CD14-positive monocyte (primary cell): ENCODE measurements around the gene SIRPA. TPM values are rescaled to one million over a fixed set of nuclear protein-coding genes. Genes with fewer than 3 reads are reported as not detected.
A peak's percentile ranks its signal among the peaks of the same experiment; 100 is the strongest.

Experiments used
- DNase-seq, 3 donors: peaks; one replicate each; pipeline ENCODE4 v3.0.0-alpha.2; 2011 to 2022
- H2AFZ ChIP-seq: 2 replicates; pipeline ENCODE4 v1.6.0; 2012; ENCODE audit warnings: mild to moderate bottlenecking, low read depth, low read length, inconsistent platforms; ENCODE audit not compliant: insufficient read depth, poor library complexity, severe bottlenecking
- H3K27ac ChIP-seq, 2 donors: 1 replicate in 1 of 2; 2 replicates in 1 of 2; pipeline ENCODE4 v1.5.1; 2012 to 2013; ENCODE audit warnings: low read length in 2 of 2, control low read depth in 1 of 2, inconsistent platforms in 1 of 2, low read depth in 1 of 2, mild to moderate bottlenecking in 1 of 2
- H3K27me3 ChIP-seq, 2 donors: one replicate each; pipeline versions ENCODE4 v1.6.0 to v1.6.1; 2011 to 2013; ENCODE audit warnings: low read length in 2 of 2; ENCODE audit not compliant: control insufficient read depth in 2 of 2, insufficient read depth in 2 of 2
- H3K36me3 ChIP-seq, 2 donors: replicated peaks in 1 of 2; 1 replicate in 1 of 2; 2 replicates in 1 of 2; pipeline versions ENCODE4 v1.5.1 to v1.6.1; 2012 to 2013; ENCODE audit warnings: low read length in 2 of 2, control low read depth in 1 of 2, inconsistent platforms in 1 of 2, mild to moderate bottlenecking in 1 of 2; ENCODE audit not compliant: insufficient read depth in 2 of 2, control insufficient read depth in 1 of 2
- H3K4me1 ChIP-seq, 2 donors: 1 replicate in 1 of 2; 2 replicates in 1 of 2; pipeline versions ENCODE4 v1.5.1 to v1.6.1; 2012 to 2013; ENCODE audit warnings: low read length in 2 of 2, control low read depth in 1 of 2, inconsistent platforms in 1 of 2, mild to moderate bottlenecking in 1 of 2, moderate library complexity in 1 of 2; ENCODE audit not compliant: insufficient read depth in 2 of 2, control insufficient read depth in 1 of 2
- H3K4me2 ChIP-seq: replicated peaks from 2 replicates; pipeline ENCODE3; 2012; ENCODE audit warnings: low read length, moderate library complexity, mild to moderate bottlenecking; ENCODE audit not compliant: poor library complexity, severe bottlenecking; ENCODE audit errors: extremely low read depth
- H3K4me3 ChIP-seq, 3 experiments: fragments of 200-600 bp in 1 of 3; sonication (generic) in 1 of 3; replicated peaks in 1 of 3; 1 replicate in 2 of 3; 2 replicates in 1 of 3; pipeline ENCODE4 v1.5.1; 2011 to 2013; ENCODE audit warnings: low read length in 3 of 3, mild to moderate bottlenecking in 3 of 3, control low read depth in 2 of 3, low read depth in 2 of 3, inconsistent platforms in 1 of 3, moderate library complexity in 1 of 3
- H3K79me2 ChIP-seq: 2 replicates; pipeline ENCODE4 v1.6.0; 2012; ENCODE audit warnings: mild to moderate bottlenecking, control low read depth, inconsistent platforms, low read length, moderate library complexity; ENCODE audit not compliant: insufficient read depth
- H3K9ac ChIP-seq: 2 replicates; pipeline ENCODE4 v1.6.0; 2017; ENCODE audit warnings: low read length, mild to moderate bottlenecking; ENCODE audit not compliant: insufficient read depth, poor library complexity, severe bottlenecking
- H3K9me3 ChIP-seq, 2 donors: replicated peaks in 1 of 2; 1 replicate in 1 of 2; 2 replicates in 1 of 2; pipeline versions ENCODE4 v1.5.1 to v1.6.1; 2012 to 2013; ENCODE audit warnings: low read length in 2 of 2, control low read depth in 1 of 2; ENCODE audit not compliant: control insufficient read depth in 1 of 2, insufficient read depth in 1 of 2
- H4K20me1 ChIP-seq: 2 replicates; pipeline ENCODE4 v1.6.0; 2012; ENCODE audit warnings: mild to moderate bottlenecking, low read length, control low read depth, moderate library complexity; ENCODE audit not compliant: insufficient read depth
- H3K27ac Mint-ChIP-seq, 7 donors: one replicate each; pipeline ENCODE4 v1.8.0; 2020; ENCODE audit warnings: mild to moderate bottlenecking in 7 of 7, mixed read lengths in 7 of 7, moderate library complexity in 6 of 7, inconsistent platforms in 2 of 7
- H3K27me3 Mint-ChIP-seq, 3 donors: one replicate each; pipeline ENCODE4 v1.8.0; 2021 to 2022; ENCODE audit warnings: low read depth in 3 of 3, mild to moderate bottlenecking in 3 of 3, mixed read lengths in 3 of 3, moderate library complexity in 3 of 3, inconsistent platforms in 1 of 3
- H3K36me3 Mint-ChIP-seq, 2 donors: one replicate each; pipeline ENCODE4 v1.8.0; 2020; ENCODE audit warnings: mixed read lengths in 2 of 2, inconsistent platforms in 1 of 2, mild to moderate bottlenecking in 1 of 2
- H3K4me1 Mint-ChIP-seq: one replicate; pipeline ENCODE4 v1.8.0; 2020; ENCODE audit warnings: mild to moderate bottlenecking, mixed read lengths
- H3K4me3 Mint-ChIP-seq, 2 donors: one replicate each; pipeline ENCODE4 v1.8.0; 2020; ENCODE audit warnings: mild to moderate bottlenecking in 2 of 2, mixed read lengths in 2 of 2, moderate library complexity in 1 of 2
- H3K9me3 Mint-ChIP-seq, 7 donors: one replicate each; pipeline ENCODE4 v1.8.0; 2020 to 2022; ENCODE audit warnings: mixed read lengths in 7 of 7, mild to moderate bottlenecking in 6 of 7, moderate library complexity in 6 of 7, inconsistent platforms in 2 of 7
- WGBS: methylation state at CpG from one replicate; pipeline ENCODE4 v1.1.5; 2013; ENCODE audit warnings: missing lambda C conversion rate; ENCODE audit not compliant: insufficient coverage; 5-methylcytosine and 5-hydroxymethylcytosine counted together
- intact Hi-C, 2 donors: fragments of 100-400 bp; cut with micrococcal nuclease; formaldehyde crosslinking; loops; one replicate each; pipeline versions ENCODE4 v1.15.0 to v1.15.1; 2023
- polyA plus RNA-seq, 3 donors: library from polyadenylated mRNA; depleted of rRNA in 1 of 3; unstranded in 2 of 3; stranded (reverse) in 1 of 3; fragments of 300-500 nt in 2 of 3; fragments of >200 nt in 1 of 3; fragmentation: Illumina TruSeq in 2 of 3; gene quantifications; 1 replicate in 2 of 3; 2 replicates in 1 of 3; pipeline ENCODE4 v1.2.3, GENCODE V29; 2012 to 2021
- TF ChIP-seq, protein P1 (sequence below): fragments of 200-600 bp; IDR thresholded peaks from one replicate; pipeline ENCODE4 v1.8.0; 2022; ENCODE audit warnings: antibody characterized with exemption, mild to moderate bottlenecking

The SIRPA gene
- polyA plus RNA-seq, 3 donors, result 28.4 to 126 (median 58.3) TPM

DNA sequence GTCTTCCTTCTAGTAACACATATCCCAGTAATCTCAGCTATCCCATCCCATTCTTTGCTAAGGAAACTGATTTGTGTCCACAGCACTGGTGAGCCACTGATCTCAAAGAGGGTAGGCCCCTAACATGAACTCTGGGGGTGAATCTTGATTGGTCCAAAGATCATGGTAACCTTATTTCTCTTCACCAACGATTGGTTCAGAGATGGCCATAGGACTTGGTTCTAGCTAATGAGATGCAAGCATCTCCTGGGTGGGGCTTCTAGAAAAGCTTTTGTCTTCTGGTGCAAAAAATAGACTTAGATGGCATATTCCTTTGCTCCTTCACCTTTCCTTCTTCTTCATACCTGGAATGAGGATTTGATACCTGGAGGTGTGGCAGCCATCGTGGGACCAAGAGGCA, 43.8 kb upstream of the SIRPA start:
- H3K27ac ChIP-seq, result peak overlapping the region; percentile 45 to 83
- no peak overlapping the region for H2AFZ ChIP-seq
- H3K27me3 Mint-ChIP-seq, result peaks cover 0 to 1% (median 0%) of the 10 kb centered on the region in 3 donors
- peaks cover 83% of the 10 kb centered on the region for H3K4me1 Mint-ChIP-seq
- DNase-seq, result no peak
- H3K9me3 Mint-ChIP-seq, result peaks cover 0 to 9% (median 5%) of the 10 kb centered on the region in 7 donors
- H4K20me1 ChIP-seq, result no peaks in the 10 kb centered on the region
- peak overlapping the region; percentile 88 to 98 (median 95) for H3K27ac Mint-ChIP-seq
- no peaks in the 10 kb centered on the region for H3K79me2 ChIP-seq
- peak overlapping the region in 1 of 3 experiments; percentile 43 for H3K4me3 ChIP-seq
- H3K4me2 ChIP-seq, result peak overlapping the region; percentile 54
- intact Hi-C loops, result loop anchor here in 1 of 2 donors (5.0 kb wide), 1 partner anchor 36 kb away; no protein-coding TSS in a partner anchor
- H3K27me3 ChIP-seq, result no peaks in the 10 kb centered on the region
- peaks cover 86% of the 10 kb centered on the region in 2 donors for H3K4me1 ChIP-seq
- H3K4me3 Mint-ChIP-seq, result no peak overlapping the region
- no peak overlapping the region for H3K9ac ChIP-seq
- WGBS, result no CpG with 5 or more reads among the region's 2 CpGs
- H3K36me3 ChIP-seq, result no peaks in the 10 kb centered on the region
- TF ChIP-seq, protein P1, sequence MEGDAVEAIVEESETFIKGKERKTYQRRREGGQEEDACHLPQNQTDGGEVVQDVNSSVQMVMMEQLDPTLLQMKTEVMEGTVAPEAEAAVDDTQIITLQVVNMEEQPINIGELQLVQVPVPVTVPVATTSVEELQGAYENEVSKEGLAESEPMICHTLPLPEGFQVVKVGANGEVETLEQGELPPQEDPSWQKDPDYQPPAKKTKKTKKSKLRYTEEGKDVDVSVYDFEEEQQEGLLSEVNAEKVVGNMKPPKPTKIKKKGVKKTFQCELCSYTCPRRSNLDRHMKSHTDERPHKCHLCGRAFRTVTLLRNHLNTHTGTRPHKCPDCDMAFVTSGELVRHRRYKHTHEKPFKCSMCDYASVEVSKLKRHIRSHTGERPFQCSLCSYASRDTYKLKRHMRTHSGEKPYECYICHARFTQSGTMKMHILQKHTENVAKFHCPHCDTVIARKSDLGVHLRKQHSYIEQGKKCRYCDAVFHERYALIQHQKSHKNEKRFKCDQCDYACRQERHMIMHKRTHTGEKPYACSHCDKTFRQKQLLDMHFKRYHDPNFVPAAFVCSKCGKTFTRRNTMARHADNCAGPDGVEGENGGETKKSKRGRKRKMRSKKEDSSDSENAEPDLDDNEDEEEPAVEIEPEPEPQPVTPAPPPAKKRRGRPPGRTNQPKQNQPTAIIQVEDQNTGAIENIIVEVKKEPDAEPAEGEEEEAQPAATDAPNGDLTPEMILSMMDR, result no peak
- peaks cover 8 to 9% of the 10 kb centered on the region in 2 donors for H3K36me3 Mint-ChIP-seq
- H3K9me3 ChIP-seq, result no peaks in the 10 kb centered on the region

DNA sequence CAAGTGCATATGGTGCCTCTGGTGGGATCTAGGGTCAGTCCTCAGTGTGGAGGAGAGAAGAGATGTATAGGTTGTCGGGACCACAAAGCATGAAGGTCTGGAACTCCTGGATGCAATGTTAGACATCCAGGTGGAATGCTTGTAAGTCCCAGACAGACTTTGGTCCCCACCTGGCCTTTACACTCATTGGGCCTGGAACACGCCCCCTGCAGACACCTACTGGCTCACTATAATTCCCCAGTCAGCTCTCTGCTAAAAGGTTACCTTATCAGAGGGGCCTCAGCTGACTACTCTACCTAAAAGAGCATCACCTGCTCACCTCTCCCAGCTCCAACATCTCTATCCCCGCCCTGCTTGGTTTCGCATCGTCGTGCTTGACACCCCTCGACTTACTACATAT, 41.7 kb upstream of the SIRPA start:
- TF ChIP-seq, protein P1, result no peak
- no peak overlapping the region for H2AFZ ChIP-seq
- peaks cover 0 to 4% of the 10 kb centered on the region in 2 donors for H3K36me3 Mint-ChIP-seq
- H3K79me2 ChIP-seq, result no peaks in the 10 kb centered on the region
- intact Hi-C loops, result loop anchor here in 1 of 2 donors (5.0 kb wide), 1 partner anchor 34 kb away; no protein-coding TSS in a partner anchor
- peaks cover 81% of the 10 kb centered on the region for H3K4me1 Mint-ChIP-seq
- peaks cover 81 to 86% of the 10 kb centered on the region in 2 donors for H3K4me1 ChIP-seq
- no peaks in the 10 kb centered on the region for H4K20me1 ChIP-seq
- no peaks in the 10 kb centered on the region for H3K27me3 ChIP-seq
- H3K27ac Mint-ChIP-seq, result peak overlapping the region; percentile 58 to 93 (median 86)
- no peak for DNase-seq
- no peaks in the 10 kb centered on the region for H3K36me3 ChIP-seq
- H3K9ac ChIP-seq, result no peak overlapping the region
- no peaks in the 10 kb centered on the region for H3K9me3 ChIP-seq
- H3K9me3 Mint-ChIP-seq, result no peaks in the 10 kb centered on the region
- H3K4me3 ChIP-seq, result no peak overlapping the region
- H3K4me2 ChIP-seq, result no peak overlapping the region
- 78% methylated on average over 1 of the region's 7 CpGs for WGBS
- no peak overlapping the region for H3K4me3 Mint-ChIP-seq
- H3K27ac ChIP-seq, result peak overlapping the region in 1 of 2 donors; percentile 35
- H3K27me3 Mint-ChIP-seq, result peaks cover 0 to 1% (median 0%) of the 10 kb centered on the region in 3 donors
